ENCODE measurements around the gene PITX2.

PITX2 gene

GRCh38 chr4:110619463-110620247, 3.2 kb downstream of the PITX2 start:
- TF ChIP-seq CTCF (IDR thresholded peaks at IDR 0.05): no peak

- no peak for TF ChIP-seq CTCF (IDR thresholded peaks at IDR 0.05)
Observed at GRCh38 chr4:110618581-110619462, 4.1 kb downstream of the PITX2 start.

- no peak for TF ChIP-seq CTCF (IDR thresholded peaks at IDR 0.05)
Observed at GRCh38 chr4:110617646-110618580, 5.0 kb downstream of the PITX2 start.

- TF ChIP-seq CTCF (IDR thresholded peaks at IDR 0.05): no peak
Observed at GRCh38 chr4:110617075-110617640, 5.7 kb downstream of the PITX2 start.

- TF ChIP-seq CTCF (IDR thresholded peaks at IDR 0.05): no peak
Observed at GRCh38 chr4:110616238-110617074, 6.4 kb downstream of the PITX2 start.

- no peak for TF ChIP-seq CTCF (IDR thresholded peaks at IDR 0.05)
Observed at GRCh38 chr4:110615353-110616237, 7.3 kb downstream of the PITX2 start.

Measured in LNCAP (cell line).